GM11168 (cell line): ENCODE data around the gene ZNF488.

Source experiments
- in situ Hi-C: fragments of 300-500 bp; cut with MboI; formaldehyde crosslinking; loops from one replicate; pipeline ENCODE4 v1.12.0; 2022; ENCODE audit warnings: low sequenced_read_pairs; ENCODE audit not compliant: unreplicated experiment

ZNF488 gene

DNA sequence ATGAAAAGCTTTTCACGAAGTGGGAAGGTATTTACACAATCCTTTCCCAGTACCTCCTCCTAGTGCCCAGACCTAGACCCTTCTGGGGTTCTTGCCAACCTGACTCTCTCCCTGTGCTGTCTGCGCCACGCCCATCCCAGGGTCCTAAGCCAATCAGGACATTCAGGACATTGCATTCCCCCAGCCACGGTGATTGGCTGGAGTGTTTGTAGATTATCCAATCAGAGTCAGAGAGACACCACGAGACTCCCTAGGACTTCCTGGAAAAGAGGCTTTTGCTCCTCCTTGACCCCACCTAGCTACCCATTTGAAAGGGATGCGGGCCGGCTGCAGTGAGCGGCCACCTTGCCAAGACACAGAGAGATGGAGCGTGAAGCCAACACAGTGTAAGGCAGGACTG, 65.4 kb downstream of the ZNF488 start:
- in situ Hi-C loops = loop anchor here (10.0 kb wide), 1 partner anchor 264 kb away; no protein-coding TSS in a partner anchor

DNA sequence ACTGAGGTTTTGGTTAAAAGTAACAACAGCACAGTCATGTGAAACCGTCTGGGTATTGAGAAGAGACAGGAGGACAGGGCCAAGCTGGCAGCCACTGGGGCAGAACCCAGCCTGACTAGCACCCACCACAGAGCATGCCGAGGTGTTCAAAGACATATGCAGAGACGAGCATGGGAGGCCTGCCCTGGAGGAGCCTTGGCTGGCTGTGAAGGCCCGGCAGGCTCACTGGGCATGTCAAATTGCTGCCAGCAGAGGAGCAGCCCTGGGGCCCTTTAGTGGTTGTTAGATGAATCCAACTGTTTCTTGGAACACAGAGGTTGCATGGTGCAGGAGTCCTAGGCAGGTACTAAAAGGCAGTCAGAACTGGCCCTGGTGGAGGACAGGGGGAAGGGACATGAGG, 66.8 kb downstream of the ZNF488 start:
- in situ Hi-C loops = loop anchor here (10.0 kb wide), 1 partner anchor 262 kb away; no protein-coding TSS in a partner anchor

DNA sequence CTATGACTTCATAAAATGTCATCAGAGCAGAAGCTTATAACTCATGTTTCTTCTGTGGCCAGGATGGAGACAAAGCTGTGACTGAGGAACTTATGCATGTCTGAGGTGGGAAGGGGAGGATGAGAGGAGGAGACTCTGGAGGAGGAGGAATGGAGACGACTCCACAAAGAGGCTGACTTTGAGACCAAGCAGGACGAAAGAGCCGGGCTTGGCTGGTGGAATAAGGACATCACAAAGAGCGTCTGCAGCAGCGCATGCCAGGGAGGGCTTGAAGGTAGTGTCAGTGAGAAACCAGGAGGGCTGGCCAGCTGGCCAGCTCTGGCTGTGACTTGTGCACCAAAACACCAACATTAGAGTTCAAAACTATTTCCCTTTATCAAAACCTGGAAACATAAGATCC, 68.0 kb downstream of the ZNF488 start:
- in situ Hi-C loops = loop anchor here (10.0 kb wide), 1 partner anchor 261 kb away; no protein-coding TSS in a partner anchor
